Superior temporal gyrus (tissue), 1 donor: Measurements from ENCODE around the gene TRIM56.
"Not testable (repeated sequence)": the region's sequence is repeated elsewhere in the genome, so short reads cannot be mapped to it uniquely, and the experiment has no call there.

Experiments used
- DNase-seq: peaks from one replicate; pipeline ENCODE4 v3.0.0-alpha.2; 2016; ENCODE audit errors: extremely low spot score

TRIM56 gene

DNA sequence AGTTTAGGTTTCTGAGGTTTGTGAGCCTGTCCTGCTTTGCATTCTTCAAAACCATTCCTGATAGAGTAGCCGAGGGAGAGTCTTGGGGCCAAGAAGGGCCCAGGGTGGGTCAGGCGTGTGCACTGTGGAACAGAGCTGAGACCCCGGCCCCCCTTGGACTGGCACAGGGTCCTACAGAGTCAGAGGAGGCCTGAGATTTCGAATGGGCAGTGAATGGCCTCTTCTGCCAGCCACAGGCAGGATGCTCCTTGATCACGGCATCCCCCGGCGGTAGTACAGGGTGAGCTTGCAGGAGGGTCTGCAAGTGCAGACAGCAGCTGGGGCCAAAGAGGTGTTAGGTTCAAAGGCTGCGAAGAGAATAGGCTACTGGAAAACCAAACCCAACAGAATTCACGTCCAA, 4.6 kb downstream of the TRIM56 start:
- DNase-seq = no peak

DNA sequence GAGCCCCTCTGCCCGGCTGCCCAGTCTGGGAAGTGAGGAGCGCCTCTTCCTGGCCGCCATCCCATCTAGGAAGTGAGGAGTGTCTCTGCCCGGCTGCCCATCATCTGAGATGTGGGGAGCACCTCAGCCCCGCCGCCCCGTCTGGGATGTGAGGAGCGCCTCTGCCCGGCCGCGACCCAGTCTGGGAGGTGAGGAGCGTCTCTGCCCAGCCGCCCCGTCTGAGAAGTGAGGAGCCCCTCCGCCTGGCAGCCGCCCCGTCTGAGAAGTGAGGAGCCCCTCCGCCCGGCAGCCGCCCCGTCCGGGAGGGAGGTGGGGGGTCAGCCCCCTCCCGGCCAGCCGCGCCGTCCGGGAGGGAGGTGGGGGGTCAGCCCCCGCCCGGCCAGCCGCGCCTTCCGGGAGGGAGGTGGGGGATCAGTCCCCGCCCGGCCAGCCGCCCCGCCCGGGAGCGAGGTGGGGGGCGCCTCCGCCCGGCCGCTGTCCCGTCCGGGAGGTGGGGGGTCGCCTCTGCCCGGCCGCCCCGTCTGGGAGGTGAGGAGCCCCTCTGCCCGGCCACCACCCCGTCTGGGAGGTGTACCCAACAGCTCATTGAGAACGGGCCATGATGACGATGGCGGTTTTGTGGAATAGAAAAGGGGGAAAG, 7.1 kb downstream of the TRIM56 start:
- DNase-seq = not testable (repeated sequence)

DNA sequence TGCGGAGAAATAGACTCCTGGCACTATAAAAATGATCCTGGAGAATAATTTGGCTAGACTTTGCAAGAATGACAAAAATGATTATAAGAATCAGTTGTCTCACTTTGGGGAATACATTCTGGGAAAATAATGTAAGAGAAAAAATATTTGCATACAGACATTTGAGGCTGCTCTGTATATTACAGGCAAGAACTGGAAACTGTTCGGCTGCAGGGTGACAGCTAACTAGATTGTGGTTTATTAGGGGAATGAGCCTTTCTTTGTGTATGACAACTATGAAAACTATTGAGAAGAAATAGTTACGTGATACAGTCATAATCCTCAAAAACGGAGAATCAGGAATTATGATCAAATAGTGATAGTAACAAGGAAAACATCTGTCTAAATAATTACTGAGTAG, 8.6 kb downstream of the TRIM56 start:
- no peak for DNase-seq

DNA sequence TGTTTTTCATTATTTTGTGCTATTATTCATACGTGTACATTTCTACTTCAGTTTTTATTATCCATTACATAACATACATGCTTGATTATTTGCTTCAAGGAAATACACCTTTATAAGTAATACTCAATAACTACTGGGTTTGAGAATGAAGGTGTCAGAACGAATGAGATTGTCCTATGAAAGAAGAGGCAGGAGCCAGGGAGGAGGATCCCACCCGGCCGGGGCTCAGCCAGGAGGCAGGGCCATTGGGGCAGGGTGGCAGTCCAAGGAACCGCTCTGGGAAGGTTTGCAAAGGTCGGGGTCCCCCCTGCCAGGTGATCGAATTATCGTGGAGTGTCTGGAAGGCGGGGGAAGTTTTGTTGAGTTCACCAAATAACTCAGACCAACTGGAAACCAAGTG, 9.1 kb downstream of the TRIM56 start:
- DNase-seq = no peak

DNA sequence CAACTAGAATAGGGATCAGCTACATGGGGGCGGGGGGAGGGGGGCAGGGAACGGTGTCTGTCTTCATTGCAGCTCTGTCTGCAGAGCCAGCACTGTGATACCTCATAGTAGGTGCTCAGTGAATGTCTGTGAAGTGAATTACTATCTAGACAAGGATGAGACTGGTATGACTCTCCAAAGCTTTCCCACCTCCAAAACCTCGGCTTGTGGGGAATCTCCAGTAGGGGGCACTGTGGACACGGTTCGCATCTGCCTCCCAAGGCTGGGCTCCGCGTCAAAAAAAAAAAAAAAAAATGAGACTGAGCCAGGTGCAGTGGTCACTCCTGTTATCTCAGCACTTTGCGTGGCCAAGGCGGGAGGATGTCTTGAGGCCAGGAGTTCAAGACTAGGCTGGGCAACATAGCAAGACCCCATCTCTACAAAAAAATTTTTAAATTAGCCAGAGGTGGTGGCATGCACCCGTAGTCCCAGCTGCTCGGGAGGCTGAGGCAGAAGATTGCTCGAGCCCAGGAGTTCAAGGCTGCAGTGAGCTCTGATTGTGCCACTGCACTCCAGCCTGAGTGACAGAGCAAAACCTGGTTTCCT, 9.6 kb downstream of the TRIM56 start:
- peak; percentile 42 for DNase-seq

DNA sequence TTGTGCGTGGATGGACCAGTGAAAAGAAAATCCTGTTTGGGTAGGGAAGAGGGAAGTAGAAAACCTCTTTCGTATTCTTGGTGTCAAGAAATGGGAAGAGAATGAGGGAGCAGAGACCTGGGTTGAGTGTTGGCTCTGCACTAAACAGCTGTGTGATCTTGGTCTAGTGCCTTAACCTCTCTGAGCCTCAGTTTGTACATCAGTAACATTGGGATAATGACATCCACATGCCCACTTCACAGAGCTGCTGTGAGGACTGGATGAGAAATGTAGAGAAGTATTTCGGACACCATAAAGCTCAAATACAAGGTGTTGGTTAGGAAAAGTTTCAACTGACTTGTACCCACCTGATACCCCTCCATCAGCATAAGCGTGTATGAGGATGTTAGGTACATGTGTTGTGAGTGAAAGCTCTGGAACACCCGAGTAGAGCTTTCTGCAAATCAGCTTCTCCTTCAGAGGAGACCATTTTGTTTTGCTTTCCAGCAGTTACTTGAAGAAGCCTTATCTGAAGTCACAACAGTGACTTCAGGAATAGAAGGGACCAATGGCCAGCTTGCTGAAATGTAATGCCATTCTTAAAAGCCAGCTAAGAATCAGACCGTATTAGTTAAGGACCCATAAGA, 11.2 kb downstream of the TRIM56 start:
- DNase-seq = no peak

DNA sequence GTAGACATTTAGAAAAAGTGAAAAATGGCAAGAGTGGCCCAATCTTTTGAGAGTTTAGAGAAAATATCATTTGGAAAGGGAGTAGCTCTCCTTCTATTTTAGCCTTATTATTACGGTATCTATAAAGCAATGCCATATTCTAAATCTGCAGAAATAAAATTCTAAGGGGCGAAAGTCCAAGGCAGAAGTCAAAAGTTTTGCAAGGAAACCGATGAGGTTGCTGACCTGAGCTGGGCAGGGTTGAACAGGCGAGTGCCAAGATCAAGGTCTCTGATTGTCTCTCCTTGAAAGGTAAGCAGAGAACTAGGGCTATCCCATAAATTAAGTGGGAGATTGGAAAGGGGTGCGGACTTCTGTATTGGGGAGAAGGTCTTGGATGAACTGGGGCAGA, 11.7 kb downstream of the TRIM56 start:
- DNase-seq = no peak

DNA sequence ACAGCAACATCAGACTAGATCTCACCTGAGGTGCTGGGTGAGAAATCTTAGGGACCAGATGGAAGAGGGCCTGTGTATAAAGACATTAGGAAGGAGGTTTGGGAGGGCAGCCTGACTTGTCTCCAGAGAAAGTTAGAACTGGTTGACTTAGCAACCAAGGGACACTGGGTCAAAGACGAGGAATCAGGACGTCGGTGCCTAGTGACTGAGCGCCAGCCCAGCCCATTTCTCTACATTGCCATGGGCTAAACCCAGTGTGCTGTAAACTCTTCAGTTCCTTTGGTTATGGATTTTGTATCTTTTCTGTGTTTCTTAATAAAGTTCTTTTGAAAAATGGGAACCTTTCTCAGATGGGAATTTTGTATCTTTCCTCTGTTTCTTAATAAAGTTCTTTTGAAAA, 12.3 kb downstream of the TRIM56 start:
- no peak for DNase-seq

DNA sequence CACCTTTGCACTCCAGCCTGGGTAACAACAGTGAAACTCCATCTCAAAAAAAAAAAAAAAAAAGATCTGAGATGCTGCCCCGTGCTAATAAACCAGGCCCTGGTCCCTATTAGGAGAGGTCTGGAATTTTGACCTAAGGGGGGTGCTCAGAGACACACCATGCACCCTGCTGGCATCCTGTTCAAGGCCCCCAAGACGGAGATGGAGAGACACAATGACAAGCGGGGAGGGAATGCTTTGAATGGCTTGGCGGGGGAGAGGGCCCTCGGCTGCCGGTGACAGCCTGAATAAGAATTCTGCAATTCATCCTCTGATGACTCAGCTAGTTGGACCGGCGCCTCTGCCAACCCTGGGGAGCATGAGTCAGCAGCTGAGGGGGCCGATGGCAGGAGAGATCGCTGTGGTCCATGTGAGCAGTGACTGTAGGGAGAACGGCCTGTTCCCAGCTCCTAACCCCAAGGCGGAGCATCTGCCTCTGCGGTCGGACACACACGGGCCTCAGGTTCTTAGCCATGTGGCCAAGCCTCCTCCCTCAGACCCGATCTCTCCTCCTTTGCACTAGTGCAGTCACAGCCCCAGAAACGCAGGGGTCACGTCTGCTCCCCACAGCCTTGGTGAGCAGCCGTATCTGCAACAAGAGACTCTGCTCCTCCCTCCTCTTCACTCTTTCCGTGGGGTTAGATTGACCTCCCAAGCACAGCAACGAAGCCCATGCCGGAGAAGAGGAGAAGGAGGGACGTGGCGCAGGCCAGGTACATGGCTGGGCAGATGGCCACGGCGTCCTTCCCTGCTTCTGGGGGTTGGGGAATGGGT, 14.9 kb downstream of the TRIM56 start:
- peak; percentile 94 for DNase-seq

DNA sequence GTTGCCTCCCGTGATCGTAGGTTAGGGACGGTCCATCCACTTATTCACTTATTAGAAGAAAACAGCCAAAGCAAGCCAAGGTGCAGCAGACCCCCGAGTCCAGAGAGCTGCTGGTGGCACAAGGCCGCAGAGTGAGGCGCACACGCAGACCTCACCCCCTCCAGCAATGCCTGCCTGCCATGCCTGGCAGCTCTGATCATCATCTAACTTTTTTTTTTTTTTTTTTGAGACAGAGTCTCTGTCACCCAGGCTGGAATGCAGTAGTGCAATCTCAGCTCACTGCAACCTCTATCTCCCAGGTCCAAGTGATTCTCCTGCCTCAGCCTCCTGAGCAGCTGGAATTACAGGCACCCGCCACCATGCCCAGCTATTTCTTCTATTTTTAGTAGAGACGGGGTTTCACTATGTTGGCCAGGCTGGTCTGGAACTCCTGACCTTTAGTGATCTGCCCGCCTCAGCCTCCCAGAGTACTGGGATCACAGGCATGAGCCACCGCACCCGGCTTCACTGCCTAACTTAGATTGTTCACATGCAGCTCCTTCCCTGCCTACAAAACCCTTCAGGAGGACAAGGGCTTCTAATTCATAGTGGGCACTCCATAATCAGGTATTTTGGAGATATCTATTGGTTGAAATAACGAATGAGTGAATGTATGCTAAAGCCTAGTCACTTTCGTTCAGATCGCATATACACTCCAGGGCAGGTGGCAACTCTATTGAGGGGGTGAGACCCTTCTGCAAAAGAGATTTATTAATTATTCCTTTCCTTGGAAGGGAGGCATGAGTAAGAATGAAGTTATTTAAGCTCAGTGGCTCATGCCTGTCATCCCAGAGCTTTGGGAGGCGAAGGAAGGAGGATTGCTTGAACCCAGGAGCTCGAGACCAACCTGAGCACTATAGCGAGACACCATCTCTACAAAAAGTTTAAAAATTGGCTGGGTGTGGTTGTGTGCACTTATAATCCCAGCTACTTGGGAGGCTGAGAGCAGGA, 15.9 kb downstream of the TRIM56 start:
- DNase-seq = no peak

DNA sequence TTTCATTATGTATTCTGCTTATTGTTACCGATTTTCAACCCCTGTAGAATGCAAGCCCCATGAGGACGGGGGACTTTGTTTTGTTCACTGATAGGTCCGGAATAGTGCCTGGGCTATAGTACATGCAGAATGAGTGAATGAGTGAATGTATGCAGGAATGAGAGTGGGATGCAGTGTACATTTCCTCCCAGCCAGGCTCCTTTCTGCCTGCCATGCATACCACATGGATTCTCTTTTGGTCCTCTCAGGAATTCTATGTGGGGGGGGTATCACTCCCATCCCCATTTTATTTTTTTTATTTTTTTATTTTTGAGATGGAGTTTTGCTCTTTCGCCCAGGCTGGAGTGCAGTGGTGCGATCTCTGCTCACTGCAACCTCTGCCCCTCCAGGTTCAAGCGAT, 16.7 kb downstream of the TRIM56 start:
- DNase-seq = no peak

DNA sequence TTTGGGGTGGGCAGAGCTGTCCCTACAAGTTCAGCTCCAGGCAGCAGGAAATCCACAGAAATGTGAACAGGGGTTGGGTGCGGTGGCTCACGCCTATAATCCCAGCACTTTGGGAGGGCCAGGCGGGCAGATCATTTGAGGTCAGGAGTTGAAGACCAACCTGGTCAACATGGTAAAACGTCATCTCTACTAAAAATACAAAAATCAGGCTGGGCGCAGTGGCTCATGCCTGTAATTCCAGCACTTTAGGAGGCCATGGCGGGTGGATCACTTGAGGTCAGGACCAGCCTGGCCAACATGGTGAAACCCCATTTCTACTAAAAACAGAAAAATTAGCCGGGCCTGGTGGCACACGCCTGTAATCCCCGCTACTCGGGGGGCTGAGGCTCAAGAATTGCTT, 18.4 kb downstream of the TRIM56 start:
- not testable (repeated sequence) for DNase-seq

DNA sequence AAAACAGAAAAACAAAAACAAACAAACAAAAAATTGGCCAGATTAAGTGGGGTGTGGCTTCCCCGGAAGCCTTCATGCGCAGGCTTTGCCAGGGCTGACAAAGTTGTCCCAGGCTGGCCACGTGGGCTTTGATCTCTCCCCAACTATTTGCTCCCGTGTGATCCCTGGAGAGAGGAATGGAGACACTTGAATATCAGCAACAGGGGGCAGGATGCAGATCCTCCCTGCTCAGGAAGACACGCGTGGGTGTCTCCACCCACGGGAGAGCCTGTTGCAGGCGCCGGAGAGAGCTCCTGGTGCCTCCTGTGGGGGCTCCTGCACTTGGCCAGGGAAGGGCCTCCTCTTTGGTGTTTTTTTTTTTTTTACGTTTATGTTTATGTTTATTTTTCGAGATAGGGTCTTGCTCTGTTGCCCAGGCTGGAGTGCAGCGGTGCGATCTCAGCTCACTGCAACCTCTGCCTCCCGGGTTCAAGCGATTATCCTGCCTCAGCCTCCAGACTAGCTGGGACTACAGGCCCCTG, 19.0 kb downstream of the TRIM56 start:
- DNase-seq = no peak

DNA sequence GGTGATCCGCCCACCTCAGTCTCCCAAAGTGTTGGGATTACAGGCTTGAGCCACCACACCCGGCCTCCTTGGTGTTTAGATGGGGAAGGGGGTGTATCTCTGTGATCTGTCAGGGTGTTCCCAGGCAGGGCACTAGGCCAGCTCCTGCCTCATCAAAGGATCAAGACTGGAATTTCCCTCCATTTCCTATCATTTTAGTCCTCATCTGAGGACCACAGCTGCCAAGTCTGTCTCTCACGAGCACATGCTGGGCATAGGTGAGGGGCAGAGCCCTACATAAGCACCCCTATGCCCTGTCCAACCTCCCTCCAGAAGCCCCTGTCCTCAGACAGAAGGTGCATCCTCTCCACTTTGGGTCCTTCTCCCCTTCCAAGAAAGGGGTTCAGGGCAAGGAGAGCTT, 19.5 kb downstream of the TRIM56 start:
- DNase-seq = no peak

DNA sequence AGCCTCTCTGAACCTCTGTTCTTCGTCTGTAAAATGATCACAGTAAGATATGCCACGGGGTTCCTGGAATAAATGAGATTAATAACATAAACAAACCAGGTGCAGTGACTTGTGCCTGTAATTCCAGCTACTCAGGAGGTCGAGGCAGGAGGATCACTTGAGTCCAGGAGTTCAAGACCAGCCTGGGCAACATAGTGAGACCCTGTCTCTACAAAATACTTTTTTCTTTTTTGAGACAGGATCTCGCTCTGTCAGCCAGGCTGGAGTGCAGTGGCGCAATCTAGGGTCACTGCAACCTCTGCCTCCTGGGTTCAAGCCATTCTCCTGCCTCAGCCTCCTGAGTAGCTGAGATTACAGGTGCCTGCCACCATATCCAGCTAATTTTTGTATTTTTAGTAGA, 20.0 kb downstream of the TRIM56 start:
- not testable (repeated sequence) for DNase-seq

DNA sequence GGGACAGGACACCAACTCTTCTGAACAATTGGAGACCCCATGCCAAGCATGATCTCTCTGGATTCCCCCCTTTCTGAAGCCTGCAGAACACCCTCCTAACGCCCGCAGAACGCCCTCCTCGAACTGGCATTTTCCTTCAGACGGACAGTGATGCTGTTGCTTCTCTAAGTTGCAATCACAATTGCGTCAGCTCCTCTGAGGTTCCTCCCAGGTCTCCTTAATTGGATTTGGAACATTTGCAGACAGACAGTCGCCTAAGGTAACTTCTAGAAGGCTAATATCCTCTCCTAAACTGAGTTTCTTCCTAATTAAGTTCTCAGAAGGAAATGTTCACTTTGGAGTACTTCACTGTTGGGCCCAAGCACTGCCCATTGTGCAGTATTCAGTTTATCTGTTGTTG, 21.1 kb downstream of the TRIM56 start:
- DNase-seq = no peak

DNA sequence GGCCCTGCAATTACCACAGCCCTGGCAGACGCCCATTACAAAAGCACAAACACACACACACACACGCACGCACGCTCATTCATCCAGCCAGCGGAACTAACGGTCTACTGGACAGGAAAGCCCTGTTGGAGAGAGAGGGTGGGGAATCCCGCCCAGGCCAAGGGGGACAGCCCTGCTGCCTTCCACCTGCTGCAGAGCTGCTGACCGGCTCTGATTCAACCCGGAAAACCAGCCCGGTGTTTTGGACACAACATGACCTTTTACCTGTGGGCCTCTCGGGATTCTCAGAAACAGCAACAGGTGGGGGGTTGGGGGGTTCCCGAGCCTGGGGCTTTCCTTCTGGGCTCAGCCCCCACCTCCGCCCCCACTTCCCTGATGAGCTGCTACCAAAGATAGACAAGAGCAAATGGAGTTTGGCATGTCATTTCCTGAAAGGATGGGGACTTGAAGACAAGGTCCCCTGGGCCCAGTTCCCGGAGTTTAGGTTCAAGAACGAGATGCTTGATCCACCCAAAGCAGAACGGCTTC, 23.1 kb downstream of the TRIM56 start:
- no peak for DNase-seq

DNA sequence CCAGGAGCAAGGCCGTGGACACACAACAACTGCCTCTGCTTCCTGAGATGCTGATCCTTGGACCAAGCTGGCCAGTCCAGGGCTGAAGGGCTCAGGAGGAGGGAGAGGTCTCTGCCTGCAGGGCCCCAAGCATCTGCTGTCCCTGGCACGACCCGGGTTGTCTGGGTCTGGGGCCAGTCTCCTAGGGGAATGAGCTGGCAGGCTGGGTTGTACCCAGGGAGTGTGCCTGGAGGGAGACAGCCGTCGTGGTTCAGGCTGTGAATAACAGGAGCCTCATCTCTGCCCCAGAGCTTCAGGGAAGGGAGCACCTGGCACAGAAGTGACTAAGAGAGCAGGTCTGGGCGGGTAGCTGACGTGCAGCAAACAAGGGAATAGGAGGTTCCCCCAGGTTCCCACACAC, 23.7 kb downstream of the TRIM56 start:
- no peak for DNase-seq

DNA sequence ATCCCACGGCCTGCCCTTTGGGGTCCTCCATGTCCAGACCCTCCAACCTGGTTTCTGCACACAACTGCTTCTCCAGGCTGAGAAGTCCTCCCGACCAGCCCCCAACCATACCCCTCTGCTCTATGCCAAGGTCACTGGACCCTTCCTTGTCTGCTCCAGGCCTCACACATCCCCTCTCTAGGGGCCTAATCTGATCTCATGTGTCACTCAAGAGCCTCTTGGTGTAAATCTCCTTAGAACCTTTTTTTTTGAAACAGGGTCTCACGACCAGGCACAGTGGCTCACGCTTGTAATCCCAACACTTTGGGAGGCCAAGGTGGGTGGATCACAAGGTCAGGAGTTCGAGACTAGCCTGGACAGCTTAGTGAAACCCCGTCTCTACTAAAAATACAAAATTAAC, 24.1 kb downstream of the TRIM56 start:
- DNase-seq = no peak

DNA sequence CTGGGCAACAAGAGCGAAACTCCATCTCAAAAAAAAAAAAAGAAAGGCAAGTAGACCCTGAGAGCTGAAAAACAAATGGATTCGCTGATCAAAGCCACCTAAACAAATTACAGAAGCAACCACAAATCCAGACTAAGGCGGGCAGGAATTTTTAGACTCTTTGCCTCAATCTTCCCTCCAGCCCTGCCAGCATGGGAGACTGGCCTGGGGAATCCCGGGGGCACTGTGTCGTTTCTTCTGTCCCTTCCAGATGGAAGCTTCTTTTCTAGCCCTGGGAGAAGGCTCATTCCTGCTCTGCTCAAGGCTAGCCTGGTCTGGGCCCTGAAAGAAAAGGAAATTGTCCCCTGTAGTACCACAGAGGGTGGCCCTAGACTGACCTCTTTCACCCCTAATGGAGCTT, 26.0 kb downstream of the TRIM56 start:
- no peak for DNase-seq

DNA sequence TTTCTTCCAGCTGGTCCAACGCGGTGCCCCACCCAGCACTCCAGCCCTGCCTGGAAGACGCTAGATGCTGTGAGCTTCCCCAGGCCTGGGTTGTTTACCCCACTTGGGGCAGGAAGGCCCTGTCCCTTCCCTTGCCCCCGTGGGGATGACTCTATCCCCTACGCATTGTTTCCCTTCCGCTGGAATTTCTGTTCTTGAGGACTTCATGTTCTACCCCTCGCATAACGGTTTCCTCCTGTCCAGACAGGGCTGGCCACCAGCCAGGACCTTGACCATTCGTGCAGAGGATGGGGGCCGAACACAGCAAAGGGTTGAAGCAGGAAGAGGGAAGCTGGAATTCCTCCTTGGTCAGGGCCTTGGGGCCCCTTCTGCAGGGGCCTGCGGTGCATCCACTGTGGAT, 27.0 kb downstream of the TRIM56 start:
- no peak for DNase-seq
